Activated T-helper 1 cell treated with Interleukin-2 at 50 U/mL for 16 hours (primary cell): Measurements from ENCODE around the gene DAZAP1.

Experiments used
- DNase-seq: peaks from one replicate; pipeline ENCODE4 v3.0.0-alpha.2; 2020; ENCODE audit warnings: low read depth

The DAZAP1 gene

DNA sequence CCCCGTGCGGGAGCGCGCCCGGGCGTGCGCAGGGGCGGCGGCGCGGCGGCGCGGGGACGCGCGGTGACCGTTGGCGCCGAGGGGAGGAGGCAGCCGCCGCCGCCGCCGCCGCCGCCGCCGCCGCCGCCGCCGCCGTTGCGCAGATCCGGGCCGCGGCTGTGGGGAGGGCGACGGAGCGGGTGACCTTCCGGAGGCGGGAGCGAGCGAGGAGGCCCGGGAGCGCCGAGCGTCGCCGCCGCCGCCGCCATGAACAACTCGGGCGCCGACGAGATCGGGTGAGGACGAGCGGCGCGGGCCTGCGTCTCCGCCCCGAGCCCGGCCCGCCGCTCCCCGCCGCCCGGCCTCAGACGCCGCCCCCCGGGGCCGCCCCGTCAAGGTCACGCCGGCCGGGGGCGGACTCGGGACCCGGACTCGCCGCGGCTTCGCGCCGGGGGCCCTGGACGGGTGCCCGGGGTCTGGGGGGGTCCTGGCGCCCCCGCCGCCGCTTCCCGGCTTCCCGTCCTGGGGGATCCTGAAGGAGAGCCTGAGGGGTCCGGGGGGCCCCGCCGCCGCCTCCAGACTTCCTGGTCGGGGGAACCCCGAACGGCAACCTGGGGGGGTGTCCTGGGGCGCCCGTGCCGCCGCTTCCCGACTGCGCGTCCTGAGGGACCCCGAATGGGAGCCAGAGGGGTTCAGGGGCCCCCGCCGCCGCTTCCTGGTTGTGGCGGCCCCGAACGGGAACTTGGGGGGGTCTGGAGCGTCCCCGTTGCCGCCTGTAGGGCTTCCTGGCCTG is at the start of gene DAZAP1:
DAZAP1 (plus strand) TSS at position 59 of the 772 bp plus-strand sequence; CDS start at position 247, 188 bp downstream.
- DNase-seq, result peak; percentile 35

- DNase-seq, result no peak
Observed at GRCh38 chr19:1360126-1360817, 47.1 kb upstream of the DAZAP1 start.

DNA sequence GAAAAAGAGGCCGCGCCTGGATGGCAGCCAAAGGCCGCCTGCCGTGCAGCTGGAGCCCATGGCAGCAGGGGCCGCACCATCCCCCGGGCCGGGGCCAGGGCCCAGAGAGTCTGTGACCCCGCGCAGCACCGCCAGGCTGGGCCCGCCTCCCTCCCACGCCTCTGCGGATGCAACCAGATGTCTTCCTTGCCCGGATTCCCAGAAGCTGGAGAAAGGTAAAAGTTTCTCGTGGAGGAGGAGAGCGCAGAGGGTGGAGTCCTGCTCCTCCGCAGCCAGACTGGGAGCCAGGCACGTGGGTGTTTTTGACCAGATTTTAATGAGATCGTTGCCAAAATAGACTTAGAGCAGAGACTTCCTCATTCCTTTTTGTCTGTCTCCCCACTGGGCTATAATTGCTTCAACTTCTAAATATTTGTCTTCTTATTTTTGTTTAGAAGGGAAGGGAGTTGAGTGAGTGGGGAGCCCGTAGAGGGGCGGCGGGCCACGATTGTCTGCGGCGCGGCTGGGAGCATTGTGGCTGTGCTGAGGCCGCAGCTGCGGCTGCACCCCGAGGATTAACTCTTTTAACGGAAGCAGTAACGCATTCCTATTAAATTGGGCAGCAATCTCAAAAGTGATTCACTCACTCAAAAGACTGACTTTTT is 46.4 kb upstream of the DAZAP1 start:
- DNase-seq, result no peak

DNA sequence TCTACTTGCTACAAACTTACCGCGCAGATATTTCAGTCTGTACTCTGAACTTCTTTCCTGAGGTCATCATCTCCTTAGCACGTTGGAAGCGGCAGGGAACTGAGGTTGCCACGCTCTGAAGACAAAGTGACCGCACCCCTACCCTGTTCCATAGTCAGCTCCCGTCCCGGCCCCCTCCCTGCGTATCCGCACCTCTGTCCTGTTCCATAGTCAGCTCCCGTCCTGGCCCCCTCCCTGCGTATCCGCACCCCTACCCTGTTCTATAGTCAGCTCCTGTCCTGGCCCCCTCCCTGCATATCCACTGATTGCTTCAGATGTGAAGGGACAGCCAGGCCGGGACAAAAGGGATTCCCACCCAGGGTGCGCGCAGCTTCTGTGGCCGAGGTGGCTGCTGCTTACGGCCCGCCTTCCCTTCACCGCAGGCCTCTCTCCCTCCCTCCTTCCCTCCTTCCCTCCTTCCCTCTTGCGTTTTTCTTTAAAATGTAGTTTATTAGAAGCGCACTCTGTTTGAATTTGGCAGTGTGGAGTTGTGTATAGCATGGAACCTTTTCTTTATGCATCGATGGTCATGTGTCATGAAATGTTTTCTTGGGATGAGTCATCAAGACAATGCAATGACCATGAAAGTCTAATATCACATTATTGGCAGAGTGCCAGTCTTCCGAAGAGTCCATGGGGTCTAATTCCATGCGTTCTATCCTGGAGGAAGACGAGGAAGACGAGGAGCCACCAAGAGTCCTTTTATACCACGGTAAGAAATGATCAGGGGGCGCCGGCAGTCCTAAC is 45.6 kb upstream of the DAZAP1 start:
- no peak for DNase-seq

GRCh38 chr19:1362387-1363257 is 44.8 kb upstream of the DAZAP1 start:
- no peak for DNase-seq

- no peak for DNase-seq
Observed at GRCh38 chr19:1363599-1363998, 43.8 kb upstream of the DAZAP1 start.

DNA sequence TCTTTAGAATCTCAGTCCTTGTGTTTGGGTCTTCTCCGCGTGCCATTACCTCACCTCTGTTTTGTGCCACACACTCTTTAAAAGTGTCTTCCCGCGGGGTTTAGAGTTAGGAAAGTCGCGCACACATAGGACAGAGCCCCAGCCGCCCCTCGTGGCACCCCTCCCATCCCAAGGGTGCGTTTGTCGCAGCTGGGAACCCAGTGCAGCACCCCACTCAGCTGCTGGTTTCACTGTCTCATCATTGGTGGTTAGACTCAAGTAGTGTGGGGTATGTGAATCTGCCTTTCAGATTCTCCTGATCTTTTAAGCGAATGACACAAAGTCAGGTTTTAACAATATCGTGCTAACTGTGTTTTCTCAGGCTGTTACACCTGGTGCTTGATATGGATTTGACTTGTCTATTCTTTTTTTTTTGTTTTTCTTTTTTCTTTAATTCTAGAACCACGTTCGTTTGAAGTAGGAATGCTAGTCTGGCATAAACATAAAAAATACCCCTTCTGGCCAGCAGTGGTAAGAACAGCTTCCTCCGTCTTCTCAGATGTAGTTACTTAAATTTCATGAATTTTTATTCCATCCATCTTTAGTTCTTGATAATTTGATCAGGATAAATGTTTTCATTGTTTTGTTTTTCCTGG is 43.2 kb upstream of the DAZAP1 start:
- no peak for DNase-seq

DNA sequence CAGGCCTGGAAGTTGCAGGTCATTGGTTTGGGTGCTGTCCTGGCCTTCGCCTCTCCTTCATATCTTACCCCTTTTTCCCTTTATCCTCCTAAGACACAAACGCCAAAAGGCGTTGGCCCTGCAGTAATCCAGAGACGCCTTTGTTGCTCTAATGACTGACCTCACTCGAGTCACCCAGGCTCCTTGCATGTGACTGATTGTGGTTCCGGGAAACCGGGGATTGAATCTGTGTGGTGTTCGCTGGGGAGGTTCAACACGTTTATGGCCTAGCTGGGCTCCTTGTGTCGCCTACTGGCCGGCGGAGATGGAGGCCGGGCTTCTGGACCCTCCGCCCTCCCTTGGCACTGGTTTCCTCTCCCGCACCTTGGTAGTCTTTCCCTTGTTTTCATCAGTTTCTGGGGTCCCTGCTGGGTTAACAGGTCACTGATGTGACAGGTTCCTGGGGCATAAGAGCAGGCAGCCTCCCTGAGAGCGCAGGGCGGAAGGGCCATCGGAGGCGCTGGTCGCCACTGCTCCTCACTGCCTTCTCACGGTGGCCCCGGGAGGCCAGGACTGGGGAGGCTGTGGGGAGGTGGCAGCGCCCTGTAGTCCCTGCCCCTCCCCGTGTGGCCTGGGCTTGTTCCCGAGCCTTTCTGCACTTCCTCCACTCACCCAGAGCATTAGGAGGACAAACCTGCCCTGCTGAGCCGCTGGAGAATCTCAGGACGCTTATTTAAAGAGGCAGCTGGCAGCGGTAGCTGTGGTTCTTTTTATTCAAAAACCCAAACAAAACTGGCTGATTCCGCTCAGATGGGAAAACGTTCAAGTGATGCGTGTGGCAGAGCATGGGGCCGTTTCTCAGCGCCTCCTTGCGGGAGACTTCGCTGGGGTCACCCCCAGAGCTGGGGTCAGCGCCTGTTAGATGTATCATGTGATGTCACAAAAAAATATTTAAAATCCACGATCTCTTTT is 41.8 kb upstream of the DAZAP1 start:
- no peak for DNase-seq

GRCh38 chr19:1366296-1366695 is 41.1 kb upstream of the DAZAP1 start:
- DNase-seq, result no peak

GRCh38 chr19:1366899-1367870 is 40.2 kb upstream of the DAZAP1 start:
- DNase-seq, result no peak

- no peak for DNase-seq
Observed at GRCh38 chr19:1369214-1369805, 38.1 kb upstream of the DAZAP1 start.

- no peak for DNase-seq
Observed at GRCh38 chr19:1370579-1371361, 36.6 kb upstream of the DAZAP1 start.

- no peak for DNase-seq
Observed at GRCh38 chr19:1373042-1373533, 34.3 kb upstream of the DAZAP1 start.

GRCh38 chr19:1373534-1374249 is 33.7 kb upstream of the DAZAP1 start:
- DNase-seq, result no peak

- no peak for DNase-seq
Observed at GRCh38 chr19:1374250-1374577, 33.2 kb upstream of the DAZAP1 start.

DNA sequence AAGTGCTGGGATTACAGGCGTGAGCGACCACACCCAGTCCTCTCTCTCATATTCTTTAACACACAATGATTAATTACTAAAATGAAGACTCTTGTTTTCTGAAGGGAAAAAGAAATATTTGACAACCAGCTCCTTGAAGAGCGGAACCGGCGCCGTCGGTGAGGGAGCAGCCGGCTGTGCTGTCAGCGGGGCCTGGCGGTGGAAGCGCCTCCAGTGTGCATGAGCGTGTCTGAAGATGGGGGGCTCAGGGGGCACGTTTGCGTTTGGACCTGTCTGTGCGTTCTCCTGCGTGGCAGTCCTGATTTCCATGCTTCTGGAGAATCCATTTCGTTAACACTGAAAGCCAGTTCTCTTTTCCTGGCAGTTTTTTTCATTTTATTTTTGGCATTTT is 31.0 kb upstream of the DAZAP1 start:
- no peak for DNase-seq
